Natural killer cell (primary cell): ENCODE measurements around the gene IL17RD. TPM values are rescaled to one million over a fixed set of nuclear protein-coding genes. Genes with fewer than 3 reads are reported as not detected.

Source experiments
- ATAC-seq, 3 donors: fragments of 150-1000 bp in 2 of 3; fragments of 200-7000 bp in 1 of 3; cut with Tn5 transposase; 1 replicate in 1 of 3; 2 replicates in 2 of 3; pipeline ENCODE4 v1.10.0; 2021; ENCODE audit warnings: mild to moderate bottlenecking in 2 of 3, moderate library complexity in 2 of 3
- DNase-seq, 2 donors: peaks; one replicate each; pipeline versions ENCODE4 v3.0.0 to v3.0.0-alpha.2; 2013 to 2021; ENCODE audit warnings: mixed read lengths in 1 of 2
- H3K27ac ChIP-seq: one replicate; pipeline ENCODE4 v1.5.1; 2013; ENCODE audit warnings: mild to moderate bottlenecking, low read length
- H3K27me3 ChIP-seq: one replicate; pipeline ENCODE4 v1.6.1; 2013; ENCODE audit warnings: low read length; ENCODE audit not compliant: control insufficient read depth, insufficient read depth
- H3K36me3 ChIP-seq: one replicate; pipeline ENCODE4 v1.6.1; 2013; ENCODE audit warnings: low read length; ENCODE audit not compliant: control insufficient read depth, insufficient read depth
- H3K4me1 ChIP-seq: one replicate; pipeline ENCODE4 v1.6.1; 2013; ENCODE audit warnings: low read length; ENCODE audit not compliant: control insufficient read depth, insufficient read depth
- H3K4me3 ChIP-seq: one replicate; pipeline ENCODE4 v1.5.1; 2013; ENCODE audit warnings: low read length
- H3K9me3 ChIP-seq: one replicate; pipeline ENCODE4 v1.6.1; 2013; ENCODE audit warnings: low read length; ENCODE audit not compliant: control insufficient read depth, insufficient read depth
- H3K27ac Mint-ChIP-seq, 2 donors: one replicate each; pipeline ENCODE4 v1.8.0; 2022; ENCODE audit warnings: mild to moderate bottlenecking in 2 of 2, mixed read lengths in 2 of 2, moderate library complexity in 1 of 2
- H3K27me3 Mint-ChIP-seq, 2 donors: one replicate each; pipeline ENCODE4 v1.8.0; 2022; ENCODE audit warnings: low read depth in 2 of 2, mixed read lengths in 2 of 2
- H3K36me3 Mint-ChIP-seq: one replicate; pipeline ENCODE4 v1.8.0; 2022; ENCODE audit warnings: mixed read lengths
- H3K4me1 Mint-ChIP-seq, 2 donors: one replicate each; pipeline ENCODE4 v1.8.0; 2022; ENCODE audit warnings: mixed read lengths in 2 of 2
- H3K4me3 Mint-ChIP-seq: one replicate; pipeline ENCODE4 v1.8.0; 2022; ENCODE audit warnings: mild to moderate bottlenecking, moderate library complexity, mixed read lengths
- H3K9me3 Mint-ChIP-seq, 2 donors: one replicate each; pipeline ENCODE4 v1.8.0; 2022; ENCODE audit warnings: mixed read lengths in 2 of 2
- CTCF ChIP-seq: fragments of 200-600 bp; IDR thresholded peaks from one replicate; pipeline ENCODE4 v1.8.0; 2022; ENCODE audit warnings: antibody characterized with exemption
- WGBS: methylation state at CpG from one replicate; pipeline ENCODE4 v1.1.7; 2013; ENCODE audit warnings: missing lambda C conversion rate; ENCODE audit not compliant: insufficient coverage; 5-methylcytosine and 5-hydroxymethylcytosine counted together
- intact Hi-C: fragments of 100-400 bp; cut with micrococcal nuclease; formaldehyde crosslinking; loops from one replicate; pipeline ENCODE4 v1.14.2; 2022
- total RNA-seq, 4 donors: library from RNA; stranded (reverse); fragments of 120-200 nt in 1 of 4; gene quantifications; one replicate each; pipeline versions ENCODE4 v1.2.3 to v1.2.4, GENCODE V29; 2013 to 2022

IL17RD gene
- total RNA-seq, 3 donors from 2014 or later (not counting 1 experiment from before 2014, with no cell fraction given), result 0.05 to 0.08 TPM; not detected in 1

- intact Hi-C loops, result no loop called here
- DNase-seq, result no peak
- Histone ChIP-seq H3K27ac (no peak overlapping the region), H3K9me3 (no peaks in the 10 kb centered on the region), H3K36me3 (no peaks in the 10 kb centered on the region), H3K4me3 (no peak overlapping the region), H3K27me3 (peaks cover 5% of the 10 kb centered on the region), H3K4me1 (no peaks in the 10 kb centered on the region)
- H3K4me1 Mint-ChIP-seq, result no peaks in the 10 kb centered on the region
- peaks cover 5 to 7% of the 10 kb centered on the region in 2 donors for H3K27me3 Mint-ChIP-seq
- H3K36me3 Mint-ChIP-seq, result no peaks in the 10 kb centered on the region
- TF ChIP-seq CTCF, result no peak
- ATAC-seq, result no peak
- H3K4me3 Mint-ChIP-seq, result no peak overlapping the region
- peaks cover 0 to 3% of the 10 kb centered on the region in 2 donors for H3K9me3 Mint-ChIP-seq
- no peak overlapping the region for H3K27ac Mint-ChIP-seq
- 88% methylated on average over 4 of the region's 4 CpGs for WGBS
These were observed 29.5 kb upstream of the IL17RD start for GRCh38 chr3:57194641-57195040.

- Histone ChIP-seq H3K36me3 (no peaks in the 10 kb centered on the region), H3K9me3 (no peaks in the 10 kb centered on the region), H3K4me1 (no peaks in the 10 kb centered on the region), H3K27me3 (peaks cover 5% of the 10 kb centered on the region), H3K4me3 (no peak overlapping the region), H3K27ac (no peak overlapping the region)
- Mint-ChIP-seq H3K9me3 (peaks cover 0 to 3% of the 10 kb centered on the region in 2 donors), H3K27me3 (peaks cover 5 to 7% of the 10 kb centered on the region in 2 donors), H3K36me3 (no peaks in the 10 kb centered on the region), H3K27ac (no peak overlapping the region), H3K4me1 (no peaks in the 10 kb centered on the region), H3K4me3 (no peak overlapping the region)
- DNase-seq (no peak), ATAC-seq (no peak)
- intact Hi-C loops, result no loop called here
- no peak for TF ChIP-seq CTCF
- no CpG with 5 or more reads among the region's 3 CpGs for WGBS
These were observed 26.9 kb upstream of the IL17RD start for GRCh38 chr3:57192028-57192427.

GRCh38 chr3:57184526-57184925 lies 19.4 kb upstream of the IL17RD start:
- intact Hi-C loops, result no loop called here
- Mint-ChIP-seq H3K4me3 (no peak overlapping the region), H3K9me3 (no peaks in the 10 kb centered on the region), H3K4me1 (no peaks in the 10 kb centered on the region), H3K27ac (no peak overlapping the region), H3K27me3 (peaks cover 0 to 2% of the 10 kb centered on the region in 2 donors), H3K36me3 (no peaks in the 10 kb centered on the region)
- Histone ChIP-seq H3K4me1 (no peaks in the 10 kb centered on the region), H3K4me3 (no peak overlapping the region), H3K27me3 (no peaks in the 10 kb centered on the region), H3K9me3 (no peaks in the 10 kb centered on the region), H3K36me3 (no peaks in the 10 kb centered on the region), H3K27ac (no peak overlapping the region)
- WGBS, result 82% methylated on average over 5 of the region's 6 CpGs
- DNase-seq (no peak), ATAC-seq (no peak)
- no peak for TF ChIP-seq CTCF
